ENCODE measurements around the gene OLFM4. TPM values are rescaled to one million over a fixed set of nuclear protein-coding genes. Genes with fewer than 3 reads are reported as not detected.
A peak's percentile ranks its signal among the peaks of the same experiment; 100 is the strongest.

OLFM4 gene
- total and polyA plus RNA-seq, 2 donors (not counting 1 experiment from before 2014, with no cell fraction given) = not detected

GRCh38 chr13:53042877-53043276, 14.3 kb downstream of the OLFM4 start:
- Histone ChIP-seq H4K20me1 (ENCODE audit: control insufficient read depth, extremely low read depth, insufficient read depth, low read length) (no peaks in the 10 kb centered on the region), H3K79me2 (ENCODE audit: control insufficient read depth, insufficient read depth, low read length) (no peaks in the 10 kb centered on the region), H3K9ac (ENCODE audit: insufficient read depth, low read length) (no peak overlapping the region), H2AFZ (ENCODE audit: low read length) (no peak overlapping the region), H3K4me1 (ENCODE audit: control insufficient read depth, extremely low read depth, insufficient read depth, low read length) (no peaks in the 10 kb centered on the region), H3K9me3 (ENCODE audit: control insufficient read depth, insufficient read depth, low read depth, low read length) (no peaks in the 10 kb centered on the region), H3K27ac (ENCODE audit: insufficient read depth, low read length) (no peak overlapping the region), H3K27me3 (ENCODE audit: control insufficient read depth, insufficient read depth, low read length) (no peaks in the 10 kb centered on the region), H3K4me3 (replicated peaks in 1 of 4; ENCODE audit: control extremely low read depth in 1 of 4, insufficient read depth in 1 of 4, low read depth in 3 of 4, low read length in 4 of 4) (no peak overlapping the region), H3K4me2 (ENCODE audit: extremely low read depth, insufficient read depth, low read length) (no peak overlapping the region), H3K36me3 (ENCODE audit: control insufficient read depth, insufficient read depth, low read length) (no peaks in the 10 kb centered on the region)
- no peak for DNase-seq (ENCODE audit: low read depth in 2 of 2)
- TF ChIP-seq CTCF (conservative IDR thresholded peaks at IDR 0.05 in 1 of 2, IDR thresholded peaks at IDR 0.05 in 1 of 2; ENCODE audit: low read depth in 1 of 2, low read length in 2 of 2) (no peak), EZH2 (IDR thresholded peaks at IDR 0.05; ENCODE audit: low read length, missing control alignments) (no peak)

GRCh38 chr13:53043398-53043797, 14.8 kb downstream of the OLFM4 start:
- TF ChIP-seq CTCF (conservative IDR thresholded peaks at IDR 0.05 in 1 of 2, IDR thresholded peaks at IDR 0.05 in 1 of 2; ENCODE audit: low read depth in 1 of 2, low read length in 2 of 2) (no peak), EZH2 (IDR thresholded peaks at IDR 0.05; ENCODE audit: low read length, missing control alignments) (no peak)
- H3K4me1 ChIP-seq (ENCODE audit: control insufficient read depth, extremely low read depth, insufficient read depth, low read length) = no peaks in the 10 kb centered on the region

GRCh38 chr13:53045189-53045588, 16.6 kb downstream of the OLFM4 start:
- Histone ChIP-seq H3K27ac (ENCODE audit: insufficient read depth, low read length) (no peak overlapping the region), H3K4me1 (ENCODE audit: control insufficient read depth, extremely low read depth, insufficient read depth, low read length) (no peaks in the 10 kb centered on the region), H3K9me3 (ENCODE audit: control insufficient read depth, insufficient read depth, low read depth, low read length) (no peaks in the 10 kb centered on the region), H3K9ac (ENCODE audit: insufficient read depth, low read length) (no peak overlapping the region), H3K27me3 (ENCODE audit: control insufficient read depth, insufficient read depth, low read length) (no peaks in the 10 kb centered on the region), H3K4me2 (ENCODE audit: extremely low read depth, insufficient read depth, low read length) (no peak overlapping the region), H3K4me3 (replicated peaks in 1 of 4; ENCODE audit: control extremely low read depth in 1 of 4, insufficient read depth in 1 of 4, low read depth in 3 of 4, low read length in 4 of 4) (no peak overlapping the region), H2AFZ (ENCODE audit: low read length) (no peak overlapping the region), H4K20me1 (ENCODE audit: control insufficient read depth, extremely low read depth, insufficient read depth, low read length) (no peaks in the 10 kb centered on the region), H3K79me2 (ENCODE audit: control insufficient read depth, insufficient read depth, low read length) (no peaks in the 10 kb centered on the region), H3K36me3 (ENCODE audit: control insufficient read depth, insufficient read depth, low read length) (no peaks in the 10 kb centered on the region)
- TF ChIP-seq CTCF (conservative IDR thresholded peaks at IDR 0.05 in 1 of 2, IDR thresholded peaks at IDR 0.05 in 1 of 2; ENCODE audit: low read depth in 1 of 2, low read length in 2 of 2) = no peak
- no peak for TF ChIP-seq EZH2 (IDR thresholded peaks at IDR 0.05; ENCODE audit: low read length, missing control alignments)
- DNase-seq (ENCODE audit: low read depth in 2 of 2) = peak in 1 of 2 donors; percentile 12

More at GRCh38 chr13:53043398-53043797, 14.8 kb downstream of the OLFM4 start:
- Histone ChIP-seq H2AFZ (ENCODE audit: low read length) (no peak overlapping the region), H4K20me1 (ENCODE audit: control insufficient read depth, extremely low read depth, insufficient read depth, low read length) (no peaks in the 10 kb centered on the region), H3K27ac (ENCODE audit: insufficient read depth, low read length) (no peak overlapping the region), H3K9ac (ENCODE audit: insufficient read depth, low read length) (no peak overlapping the region), H3K9me3 (ENCODE audit: control insufficient read depth, insufficient read depth, low read depth, low read length) (no peaks in the 10 kb centered on the region), H3K79me2 (ENCODE audit: control insufficient read depth, insufficient read depth, low read length) (no peaks in the 10 kb centered on the region), H3K4me2 (ENCODE audit: extremely low read depth, insufficient read depth, low read length) (no peak overlapping the region), H3K36me3 (ENCODE audit: control insufficient read depth, insufficient read depth, low read length) (no peaks in the 10 kb centered on the region), H3K4me3 (replicated peaks in 1 of 4; ENCODE audit: control extremely low read depth in 1 of 4, insufficient read depth in 1 of 4, low read depth in 3 of 4, low read length in 4 of 4) (no peak overlapping the region), H3K27me3 (ENCODE audit: control insufficient read depth, insufficient read depth, low read length) (no peaks in the 10 kb centered on the region)
- DNase-seq (ENCODE audit: low read depth in 2 of 2) = no peak

Measured in fibroblast of lung (primary cell).